GM12873 (cell line): ENCODE measurements around the gene PRDM10.

ENCODE experiments used
- TF ChIP-seq, protein P1 (sequence below): IDR thresholded peaks from 2 replicates; pipeline ENCODE4 v1.5.1; 2012; ENCODE audit warnings: low read depth, mild to moderate bottlenecking, moderate library complexity, low read length, control low read depth; ENCODE audit not compliant: insufficient read depth; ENCODE audit errors: missing control alignments

The PRDM10 gene

DNA sequence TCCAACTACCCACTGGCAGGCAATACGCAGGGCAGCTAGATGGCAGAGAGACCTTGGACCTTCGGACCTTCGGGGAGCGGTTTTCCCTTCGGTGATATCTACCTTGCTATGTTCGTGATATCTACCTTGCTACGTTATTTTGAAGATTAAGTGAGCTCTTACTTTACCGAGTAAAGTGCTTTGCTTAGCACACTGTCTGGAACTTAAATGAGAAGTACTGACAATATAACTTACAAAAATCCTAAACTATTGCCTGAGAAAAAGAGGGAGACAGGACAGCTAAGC lies 1.0 kb upstream of the PRDM10 start:
- TF ChIP-seq, protein P1, sequence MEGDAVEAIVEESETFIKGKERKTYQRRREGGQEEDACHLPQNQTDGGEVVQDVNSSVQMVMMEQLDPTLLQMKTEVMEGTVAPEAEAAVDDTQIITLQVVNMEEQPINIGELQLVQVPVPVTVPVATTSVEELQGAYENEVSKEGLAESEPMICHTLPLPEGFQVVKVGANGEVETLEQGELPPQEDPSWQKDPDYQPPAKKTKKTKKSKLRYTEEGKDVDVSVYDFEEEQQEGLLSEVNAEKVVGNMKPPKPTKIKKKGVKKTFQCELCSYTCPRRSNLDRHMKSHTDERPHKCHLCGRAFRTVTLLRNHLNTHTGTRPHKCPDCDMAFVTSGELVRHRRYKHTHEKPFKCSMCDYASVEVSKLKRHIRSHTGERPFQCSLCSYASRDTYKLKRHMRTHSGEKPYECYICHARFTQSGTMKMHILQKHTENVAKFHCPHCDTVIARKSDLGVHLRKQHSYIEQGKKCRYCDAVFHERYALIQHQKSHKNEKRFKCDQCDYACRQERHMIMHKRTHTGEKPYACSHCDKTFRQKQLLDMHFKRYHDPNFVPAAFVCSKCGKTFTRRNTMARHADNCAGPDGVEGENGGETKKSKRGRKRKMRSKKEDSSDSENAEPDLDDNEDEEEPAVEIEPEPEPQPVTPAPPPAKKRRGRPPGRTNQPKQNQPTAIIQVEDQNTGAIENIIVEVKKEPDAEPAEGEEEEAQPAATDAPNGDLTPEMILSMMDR: no peak

DNA sequence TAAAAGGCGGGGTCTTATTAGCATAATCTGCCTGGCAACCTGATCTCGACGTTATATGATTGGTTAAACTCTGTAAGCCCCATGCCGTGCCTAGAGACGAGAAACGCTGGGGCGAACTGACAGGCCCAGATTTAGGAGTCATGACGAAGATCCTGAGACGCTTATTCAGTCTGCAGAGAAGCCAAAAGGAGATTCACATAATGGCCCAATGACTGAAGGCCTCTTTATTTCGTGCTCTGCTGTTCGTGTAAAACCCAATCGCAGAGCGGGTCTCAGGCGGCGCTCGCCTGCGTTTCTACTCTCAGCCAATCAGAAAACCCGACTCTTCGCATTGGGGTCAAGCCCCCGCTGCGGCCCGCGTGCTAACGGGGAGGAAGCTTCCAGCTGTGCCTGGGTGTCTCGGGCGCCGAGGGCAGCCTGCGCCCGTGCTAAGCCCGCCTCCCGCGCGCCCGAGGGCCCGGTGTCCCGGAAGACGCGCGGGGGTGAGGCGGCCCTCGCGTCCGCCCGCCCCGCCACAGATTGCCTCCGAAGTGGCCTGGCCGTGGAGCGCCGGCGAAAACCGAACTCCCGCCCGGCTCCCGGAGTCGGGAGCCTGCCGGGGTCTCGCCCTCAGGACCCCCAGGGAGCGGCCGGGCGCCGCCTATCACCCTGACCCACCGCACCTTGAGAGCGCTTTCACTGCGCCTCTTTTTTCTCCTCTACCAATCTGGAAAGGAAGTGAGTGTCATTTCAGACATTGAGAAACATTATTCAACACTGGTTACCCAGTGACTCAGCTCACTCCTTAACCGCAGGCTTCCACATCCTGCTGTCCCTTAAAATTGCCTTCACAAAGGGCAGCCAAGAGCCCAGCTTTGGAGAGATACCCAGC lies 446 bp upstream of the PRDM10 start:
- TF ChIP-seq, protein P1: no peak

DNA sequence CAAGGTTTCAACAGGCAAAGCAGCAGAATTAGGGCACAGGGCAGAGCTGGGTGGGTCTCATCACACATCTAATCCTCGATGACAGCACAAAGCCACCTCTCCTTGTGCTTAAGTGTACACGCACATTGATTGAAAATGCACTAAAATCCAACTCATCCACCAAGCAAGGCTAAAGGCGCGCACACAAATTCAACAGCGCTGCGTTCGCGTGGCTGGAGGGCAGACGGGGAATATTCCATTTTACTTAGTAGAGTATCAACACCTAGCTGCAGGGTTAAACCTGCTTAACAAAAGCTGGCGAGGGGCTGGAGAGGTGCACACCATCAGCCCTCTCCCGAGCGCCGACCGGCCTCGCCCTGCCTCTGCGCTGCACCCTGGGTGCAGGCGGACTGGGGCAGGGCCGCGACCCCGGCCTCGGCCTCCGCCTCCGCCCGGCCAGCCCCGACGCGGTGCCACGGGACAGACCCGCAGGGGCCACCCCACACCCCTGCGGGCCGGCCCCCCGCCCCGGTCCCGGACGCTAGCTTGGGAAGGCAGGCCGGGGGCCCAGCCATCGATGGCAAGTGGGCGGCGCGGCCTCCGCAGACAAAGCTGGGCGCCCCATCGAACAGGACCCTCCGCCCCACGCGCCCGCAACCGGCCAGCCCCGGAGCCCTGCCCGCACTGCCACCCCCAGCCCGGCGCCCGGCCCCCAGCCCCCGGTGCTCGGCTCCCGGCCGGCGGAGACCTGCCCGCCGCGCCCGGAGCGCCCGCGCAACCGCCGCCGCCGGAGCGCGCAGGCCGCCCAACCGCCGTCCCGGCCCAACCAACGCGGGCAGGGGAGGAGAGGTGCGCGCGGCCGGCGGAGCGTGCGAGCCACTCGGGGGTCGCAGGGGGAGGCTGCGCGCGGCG lies 929 bp downstream of the PRDM10 start:
- TF ChIP-seq, protein P1: no peak

DNA sequence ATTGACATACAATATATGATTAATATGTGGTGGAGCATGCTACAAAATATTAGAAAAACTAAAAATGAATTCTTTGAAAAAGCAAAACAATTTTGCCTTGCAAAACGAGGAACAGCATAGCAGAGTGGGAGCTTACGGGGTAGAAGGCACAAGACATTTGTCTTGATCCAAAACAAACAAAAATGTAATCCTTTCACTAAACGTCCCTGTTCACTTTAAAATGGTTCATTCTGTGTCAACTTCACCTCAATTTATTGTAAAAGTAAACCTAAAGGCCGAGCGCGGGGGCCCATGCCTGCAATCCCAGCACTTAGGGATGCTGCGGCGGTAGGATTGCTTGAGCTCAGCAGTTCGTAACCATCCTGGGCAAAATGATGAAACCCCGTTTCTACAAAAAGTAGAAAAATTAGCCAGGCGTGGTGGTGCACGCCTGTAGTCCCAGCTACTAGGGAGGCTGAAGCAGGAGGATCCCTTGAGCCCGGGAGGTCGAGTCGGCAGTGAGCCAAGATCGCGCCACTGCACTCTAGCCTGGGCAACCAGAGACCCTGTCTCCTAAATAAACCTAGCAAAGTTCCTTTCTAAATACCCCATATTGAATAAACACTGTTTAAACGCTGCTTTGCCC lies 2.0 kb downstream of the PRDM10 start:
- TF ChIP-seq, protein P1: no peak

DNA sequence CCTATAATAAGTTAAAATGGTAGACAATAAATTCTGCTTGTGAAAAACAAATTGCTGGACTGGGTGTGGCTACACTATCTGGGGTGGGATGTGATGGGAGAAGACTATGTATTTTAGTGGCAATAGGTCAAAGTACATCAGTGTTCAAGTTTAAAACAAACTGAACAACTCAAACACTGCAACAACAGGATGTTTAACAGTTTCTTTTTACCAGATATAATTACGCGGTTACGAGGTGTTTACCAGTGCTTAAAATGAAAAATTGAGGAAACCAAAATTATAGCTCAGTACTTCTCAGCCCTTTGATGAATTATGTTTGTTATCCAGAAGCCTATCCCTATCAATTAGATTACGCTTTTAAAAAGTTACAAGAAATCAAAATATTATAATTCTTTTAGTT lies 3.2 kb downstream of the PRDM10 start:
- TF ChIP-seq, protein P1: no peak

DNA sequence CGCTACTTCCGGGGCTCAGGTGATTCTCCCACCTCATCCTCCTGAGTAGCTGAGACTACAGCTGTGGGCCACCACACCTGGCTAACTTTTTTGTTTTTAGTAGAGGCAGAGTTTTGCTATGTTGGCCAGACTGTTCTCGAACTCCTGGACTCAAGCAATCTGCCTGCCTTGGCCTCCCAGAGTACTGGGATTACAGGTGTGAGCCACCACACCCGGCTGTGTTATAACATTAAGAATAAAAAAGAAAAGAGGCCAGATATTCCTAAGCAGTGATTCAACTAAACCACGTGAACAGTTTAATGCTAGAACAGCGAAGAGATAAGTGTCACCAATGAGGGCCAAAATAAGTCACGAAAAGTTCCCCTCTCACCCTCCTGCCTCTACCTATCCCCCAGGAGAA lies 3.7 kb downstream of the PRDM10 start:
- TF ChIP-seq, protein P1: no peak

DNA sequence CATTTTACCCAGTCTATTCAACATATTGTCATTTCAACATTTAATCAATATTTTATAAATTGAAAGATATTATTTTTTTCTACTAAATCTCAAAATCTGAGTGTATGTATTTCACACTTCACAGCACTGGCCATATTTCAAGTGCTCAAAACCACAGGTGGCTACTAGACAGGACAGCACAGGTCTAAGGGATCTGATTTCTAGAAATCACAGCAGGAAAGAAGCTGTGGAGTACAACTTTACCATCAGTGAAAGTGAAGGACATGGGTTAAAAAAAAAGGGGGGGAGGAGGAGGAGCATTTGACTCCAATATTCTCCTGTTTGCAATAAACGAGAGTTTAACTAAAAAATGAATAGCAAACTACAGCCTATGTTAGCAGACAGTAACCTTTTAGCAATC lies 4.5 kb downstream of the PRDM10 start:
- TF ChIP-seq, protein P1: no peak
